Mucosa of descending colon (tissue), 3 donors: ENCODE measurements around the gene BTLA. TPM values are rescaled to one million over a fixed set of nuclear protein-coding genes. Genes with fewer than 3 reads are reported as not detected.

Experiments
- ATAC-seq: fragments of 200-7000 bp; cut with Tn5 transposase; one replicate; pipeline ENCODE4 v1.9.1; 2020; ENCODE audit warnings: mild to moderate bottlenecking, moderate library complexity
- DNase-seq, 3 donors: peaks; one replicate each; pipeline ENCODE4 v3.0.0-alpha.2; 2020
- H3K36me3 ChIP-seq: fragments of 200-600 bp; one replicate; pipeline ENCODE4 v1.8.0; 2021; ENCODE audit warnings: low read depth, mild to moderate bottlenecking
- H3K4me1 ChIP-seq: fragments of 200-600 bp; one replicate; pipeline ENCODE4 v1.8.0; 2021; ENCODE audit warnings: low read depth, mild to moderate bottlenecking
- H3K4me3 ChIP-seq: fragments of 200-600 bp; one replicate; pipeline ENCODE4 v1.8.0; 2021; ENCODE audit warnings: mild to moderate bottlenecking
- H3K9me3 ChIP-seq: fragments of 200-600 bp; one replicate; pipeline ENCODE4 v1.8.0; 2021; ENCODE audit warnings: mild to moderate bottlenecking
- intact Hi-C, 2 donors: fragments of 100-400 bp; cut with DNase I in 1 of 2; cut with micrococcal nuclease in 1 of 2; formaldehyde crosslinking; loops; one replicate each; pipeline versions ENCODE4 v1.11.0 to v1.11.1; 2022; cut with DNase I, micrococcal nuclease
- total RNA-seq, 3 donors: library from RNA; stranded (reverse); fragmentation: NEBNext Ultra II Directional in 2 of 3; extraction: Animal tissue kit (Norgen Biotek cat#: 25700) in 2 of 3; gene quantifications; one replicate each; pipeline versions ENCODE4 v1.2.1 to v1.2.4, GENCODE V29; 2021 to 2023
- TF ChIP-seq, protein P1 (sequence below): fragments of 200-600 bp; IDR thresholded peaks from one replicate; pipeline ENCODE4 v1.8.0; 2022; ENCODE audit warnings: antibody characterized with exemption, mild to moderate bottlenecking
- donor health status: DM: no; HTN: no; CAD: no; lungs with moderate emphysema.
- donor health status: DM: no; HTN: no; CAD: no.
- donor health status: DM: no; HTN: yes; CAD: no.

BTLA gene
- total RNA-seq, 3 donors from 2014 or later, result 0.51 to 1.4 (median 1.4) TPM

DNA sequence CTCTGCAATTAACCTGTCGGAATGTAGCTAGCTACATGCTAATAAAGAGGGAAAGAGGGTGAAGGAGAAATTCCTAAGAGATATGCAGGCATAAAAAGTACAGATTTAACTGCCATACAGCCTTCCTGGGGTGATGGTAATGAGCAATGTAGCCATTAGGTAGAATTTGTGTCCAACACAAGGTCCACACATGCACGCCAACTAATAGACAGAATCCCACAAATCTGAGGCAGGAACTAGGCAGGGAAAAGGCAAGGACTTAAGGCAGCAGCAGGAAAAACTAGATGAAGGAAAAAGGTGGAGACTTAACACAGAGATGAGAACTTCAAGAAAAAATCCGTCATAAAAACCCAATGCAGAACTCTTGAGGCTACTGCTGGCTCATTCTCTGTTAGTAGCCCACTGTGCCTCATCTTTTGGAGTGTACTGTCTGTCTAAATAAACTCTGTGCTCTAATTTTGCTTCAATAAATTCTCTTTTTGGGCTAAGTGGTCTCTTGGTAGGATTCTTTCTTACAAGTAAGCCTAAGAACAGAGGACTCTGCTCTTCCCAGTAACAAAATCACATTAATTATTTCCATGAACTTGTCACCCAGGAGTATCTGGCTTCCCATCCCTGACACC is 81.5 kb downstream of the BTLA start:
- TF ChIP-seq, protein P1, sequence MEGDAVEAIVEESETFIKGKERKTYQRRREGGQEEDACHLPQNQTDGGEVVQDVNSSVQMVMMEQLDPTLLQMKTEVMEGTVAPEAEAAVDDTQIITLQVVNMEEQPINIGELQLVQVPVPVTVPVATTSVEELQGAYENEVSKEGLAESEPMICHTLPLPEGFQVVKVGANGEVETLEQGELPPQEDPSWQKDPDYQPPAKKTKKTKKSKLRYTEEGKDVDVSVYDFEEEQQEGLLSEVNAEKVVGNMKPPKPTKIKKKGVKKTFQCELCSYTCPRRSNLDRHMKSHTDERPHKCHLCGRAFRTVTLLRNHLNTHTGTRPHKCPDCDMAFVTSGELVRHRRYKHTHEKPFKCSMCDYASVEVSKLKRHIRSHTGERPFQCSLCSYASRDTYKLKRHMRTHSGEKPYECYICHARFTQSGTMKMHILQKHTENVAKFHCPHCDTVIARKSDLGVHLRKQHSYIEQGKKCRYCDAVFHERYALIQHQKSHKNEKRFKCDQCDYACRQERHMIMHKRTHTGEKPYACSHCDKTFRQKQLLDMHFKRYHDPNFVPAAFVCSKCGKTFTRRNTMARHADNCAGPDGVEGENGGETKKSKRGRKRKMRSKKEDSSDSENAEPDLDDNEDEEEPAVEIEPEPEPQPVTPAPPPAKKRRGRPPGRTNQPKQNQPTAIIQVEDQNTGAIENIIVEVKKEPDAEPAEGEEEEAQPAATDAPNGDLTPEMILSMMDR, result no peak
- Histone ChIP-seq H3K4me3 (no peak overlapping the region), H3K4me1 (no peaks in the 10 kb centered on the region), H3K9me3 (no peaks in the 10 kb centered on the region), H3K36me3 (no peaks in the 10 kb centered on the region)
- DNase-seq, result no peak
- no peak for ATAC-seq
- intact Hi-C loops, result no loop called here

GRCh38 chr3:112416391-112417212 is 82.7 kb downstream of the BTLA start:
- no peaks in the 10 kb centered on the region for H3K36me3 ChIP-seq
- intact Hi-C loops, result no loop called here
- TF ChIP-seq, protein P1, result no peak
- no peak for DNase-seq
- no peaks in the 10 kb centered on the region for H3K9me3 ChIP-seq
- no peak for ATAC-seq
- no peak overlapping the region for H3K4me3 ChIP-seq
- no peaks in the 10 kb centered on the region for H3K4me1 ChIP-seq

- ATAC-seq (no peak), DNase-seq (no peak)
- no peaks in the 10 kb centered on the region for H3K9me3 ChIP-seq
- H3K4me1 ChIP-seq, result peaks cover under 1% of the 10 kb centered on the region
- intact Hi-C loops, result no loop called here
- no peaks in the 10 kb centered on the region for H3K36me3 ChIP-seq
- H3K4me3 ChIP-seq, result no peak overlapping the region
- TF ChIP-seq, protein P1, result no peak
Observed at GRCh38 chr3:112415390-112415789, 83.9 kb downstream of the BTLA start.

Other genes starting within 250 kb of the BTLA start
- under 1 TPM; 0.34 to 0.96 (median 0.51) TPM for gene SLC9C1, start 205.3 kb downstream of the BTLA start, total RNA-seq
- 1 to 10 TPM; 3.3 to 6.4 (median 3.9) TPM for gene CD200, start 166.3 kb downstream of the BTLA start, total RNA-seq
- gene ATG3, start 62.5 kb upstream of the BTLA start, total RNA-seq, result 10 to 100 TPM; 44.1 to 60.0 (median 51.0) TPM
- gene SLC35A5, start 62.6 kb upstream of the BTLA start, total RNA-seq, result 10 to 100 TPM; 34.9 to 39.4 (median 36.3) TPM
- gene CCDC80, start 141.7 kb upstream of the BTLA start, total RNA-seq, result 10 to 100 TPM in 2 of 3 donors, 1 to 10 TPM in 1; 5.9 to 58.7 (median 53.2) TPM